Neuronal stem cell (in vitro differentiated cells): ENCODE measurements around the gene ZNF346.

ENCODE experiments used
- DNase-seq: peaks from one replicate; pipeline ENCODE4 v3.0.0-alpha.2; 2013; ENCODE audit warnings: low spot score
- H2AFZ ChIP-seq: one replicate; pipeline ENCODE4 v1.6.1; 2013; ENCODE audit warnings: mild to moderate bottlenecking, low read length, inconsistent platforms
- H2AK5ac ChIP-seq: 2 replicates; pipeline ENCODE4 v1.6.1; 2013; ENCODE audit warnings: low read depth, mild to moderate bottlenecking, inconsistent platforms, low read length, moderate library complexity, mixed read lengths
- H2BK120ac ChIP-seq: 2 replicates; pipeline ENCODE4 v1.6.1; 2013; ENCODE audit warnings: low read depth, mild to moderate bottlenecking, inconsistent platforms, low read length, moderate library complexity, mixed read lengths
- H2BK12ac ChIP-seq: one replicate; pipeline ENCODE4 v1.6.1; 2013; ENCODE audit warnings: low read length, inconsistent platforms
- H2BK15ac ChIP-seq: 2 replicates; pipeline ENCODE4 v1.6.1; 2013; ENCODE audit warnings: mild to moderate bottlenecking, low read length, inconsistent platforms, mixed read lengths
- H2BK5ac ChIP-seq: one replicate; pipeline ENCODE4 v1.6.1; 2013; ENCODE audit warnings: inconsistent platforms, mild to moderate bottlenecking, low read length, moderate library complexity
- H3K14ac ChIP-seq: one replicate; pipeline ENCODE4 v1.6.1; 2013; ENCODE audit warnings: low read length, inconsistent platforms
- H3K18ac ChIP-seq: 2 replicates; pipeline ENCODE4 v1.6.1; 2013; ENCODE audit warnings: low read length, inconsistent platforms
- H3K23ac ChIP-seq: 2 replicates; pipeline ENCODE4 v1.6.1; 2013; ENCODE audit warnings: low read depth, mild to moderate bottlenecking, mixed read lengths, low read length, inconsistent platforms; ENCODE audit not compliant: poor library complexity
- H3K27ac ChIP-seq: replicated peaks from 3 replicates; pipeline ENCODE4 v1.5.1; 2013; ENCODE audit warnings: low read length, inconsistent platforms
- H3K27me3 ChIP-seq, 3 experiments: 2 replicates each; pipeline ENCODE4 v1.6.1; 2013; ENCODE audit warnings: low read length in 3 of 3, mild to moderate bottlenecking in 2 of 3, inconsistent platforms in 1 of 3, low read depth in 1 of 3, mixed read lengths in 1 of 3, moderate library complexity in 1 of 3; ENCODE audit not compliant: control insufficient read depth in 3 of 3, insufficient read depth in 3 of 3
- H3K36me3 ChIP-seq, 2 donors: replicated peaks in 1 of 2; 2 replicates each; pipeline ENCODE4 v1.6.1; 2013; ENCODE audit warnings: low read length in 2 of 2; ENCODE audit not compliant: control insufficient read depth in 2 of 2, insufficient read depth in 2 of 2
- H3K4ac ChIP-seq: 2 replicates; pipeline ENCODE4 v1.6.1; 2013; ENCODE audit warnings: inconsistent platforms, mild to moderate bottlenecking, low read length, moderate library complexity
- H3K4me1 ChIP-seq, 2 donors: 1 replicate in 1 of 2; 2 replicates in 1 of 2; pipeline ENCODE4 v1.6.1; 2013; ENCODE audit warnings: low read length in 2 of 2, low read depth in 1 of 2; ENCODE audit not compliant: control insufficient read depth in 2 of 2, insufficient read depth in 1 of 2
- H3K4me2 ChIP-seq: one replicate; pipeline ENCODE4 v1.6.1; 2013; ENCODE audit warnings: mild to moderate bottlenecking, low read length, inconsistent platforms; ENCODE audit not compliant: insufficient read depth, poor library complexity, severe bottlenecking
- H3K4me3 ChIP-seq, 2 donors: 2 replicates each; pipeline ENCODE4 v1.5.1; 2013; ENCODE audit warnings: low read length in 2 of 2, mild to moderate bottlenecking in 2 of 2, inconsistent platforms in 1 of 2, moderate library complexity in 1 of 2
- H3K79me1 ChIP-seq: one replicate; pipeline ENCODE4 v1.6.1; 2013; ENCODE audit warnings: low read depth, mild to moderate bottlenecking, inconsistent platforms, low read length, moderate library complexity
- H3K9ac ChIP-seq: one replicate; pipeline ENCODE4 v1.6.1; 2013; ENCODE audit warnings: mild to moderate bottlenecking, low read depth, low read length, inconsistent platforms; ENCODE audit not compliant: poor library complexity
- H3K9me3 ChIP-seq, 2 donors: replicated peaks in 1 of 2; 2 replicates each; pipeline versions ENCODE3 to v1.6.1; 2013; ENCODE audit warnings: low read length in 2 of 2, mild to moderate bottlenecking in 2 of 2, inconsistent platforms in 1 of 2, low read depth in 1 of 2, mixed read lengths in 1 of 2, moderate library complexity in 1 of 2; ENCODE audit not compliant: control insufficient read depth in 2 of 2, insufficient read depth in 1 of 2
- H4K8ac ChIP-seq: one replicate; pipeline ENCODE4 v1.6.1; 2013; ENCODE audit warnings: low read depth, mild to moderate bottlenecking, inconsistent platforms, low read length, moderate library complexity
- H4K91ac ChIP-seq: one replicate; pipeline ENCODE4 v1.6.1; 2013; ENCODE audit warnings: low read length, low read depth, mild to moderate bottlenecking, inconsistent platforms; ENCODE audit not compliant: poor library complexity
- WGBS, 2 donors: extraction: QIAGEN DNeasy Blood & Tissue Kit; methylation state at CpG; one replicate each; pipeline ENCODE4 v1.1.7; 2013; ENCODE audit warnings: missing lambda C conversion rate in 2 of 2, mixed read lengths in 1 of 2; ENCODE audit not compliant: insufficient read length in 2 of 2, insufficient replicate concordance in 1 of 2; ENCODE audit errors: extremely low coverage in 2 of 2; 5-methylcytosine and 5-hydroxymethylcytosine counted together

ZNF346 gene

DNA sequence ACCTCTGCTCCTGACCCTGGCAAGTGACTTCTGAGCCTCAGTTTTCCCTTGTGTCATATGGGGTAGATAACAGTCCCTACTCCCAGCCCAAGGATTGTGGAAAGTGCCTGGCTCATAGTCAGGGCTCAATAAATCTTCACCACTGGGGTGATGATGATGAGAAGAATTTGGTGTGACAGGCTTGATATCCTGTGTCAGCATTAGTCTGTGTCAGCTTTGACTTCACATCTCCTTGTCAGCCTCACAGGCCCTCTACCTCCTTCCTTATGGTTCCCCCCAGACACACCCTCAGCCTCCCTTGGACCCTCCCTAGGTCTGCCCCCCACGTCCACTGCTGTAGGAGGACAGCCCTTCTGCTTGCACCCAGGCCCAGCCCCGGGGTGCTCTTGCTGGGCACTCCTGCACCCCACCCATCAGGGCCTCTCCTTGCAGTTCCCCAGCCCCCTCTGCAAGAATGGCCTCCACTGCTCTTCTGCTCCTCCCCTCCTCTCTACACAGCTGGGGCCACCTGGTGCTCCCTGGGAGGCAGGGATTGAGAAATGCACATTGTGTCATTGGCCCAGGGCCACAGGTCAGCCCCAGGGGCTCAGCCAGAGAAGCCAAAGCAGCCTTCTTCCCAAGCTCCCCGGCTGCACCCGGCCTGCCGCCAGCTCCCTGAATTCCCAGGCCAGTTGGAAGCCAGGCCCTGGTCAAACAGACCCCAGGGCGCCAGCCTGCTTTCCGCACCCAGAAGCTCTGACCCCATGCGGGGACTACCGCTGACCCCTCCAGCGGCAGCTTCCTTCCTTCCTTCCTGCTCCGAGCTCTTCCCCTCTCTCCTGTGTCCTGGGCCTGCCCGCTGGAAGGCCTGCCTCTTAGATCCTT lies 72.0 kb downstream of the ZNF346 start:
- Histone ChIP-seq H2AFZ (peak overlapping the region; percentile 39), H4K8ac (no peak overlapping the region), H2BK5ac (no peak overlapping the region), H3K9ac (peak overlapping the region; percentile 53), H3K14ac (peak overlapping the region; percentile 21), H3K4me3 (no peak overlapping the region), H2BK12ac (no peak overlapping the region), H2AK5ac (no peak overlapping the region), H3K23ac (no peak overlapping the region), H2BK15ac (no peak overlapping the region), H3K4me2 (no peak overlapping the region), H4K91ac (no peak overlapping the region), H3K9me3 (no peaks in the 10 kb centered on the region), H2BK120ac (no peak overlapping the region), H3K27me3 (peaks cover 0 to 52% (median 2%) of the 10 kb centered on the region in 3 experiments), H3K18ac (peak overlapping the region; percentile 21), H3K79me1 (peaks cover 3% of the 10 kb centered on the region), H3K27ac (peak overlapping the region; percentile 38), H3K36me3 (peaks cover 0 to 17% of the 10 kb centered on the region in 2 donors), H3K4ac (no peak overlapping the region), H3K4me1 (peaks cover 5 to 15% of the 10 kb centered on the region in 2 donors)
- no peak for DNase-seq
- WGBS, 2 donors, result no CpG with 5 or more reads among the region's 12 CpGs

DNA sequence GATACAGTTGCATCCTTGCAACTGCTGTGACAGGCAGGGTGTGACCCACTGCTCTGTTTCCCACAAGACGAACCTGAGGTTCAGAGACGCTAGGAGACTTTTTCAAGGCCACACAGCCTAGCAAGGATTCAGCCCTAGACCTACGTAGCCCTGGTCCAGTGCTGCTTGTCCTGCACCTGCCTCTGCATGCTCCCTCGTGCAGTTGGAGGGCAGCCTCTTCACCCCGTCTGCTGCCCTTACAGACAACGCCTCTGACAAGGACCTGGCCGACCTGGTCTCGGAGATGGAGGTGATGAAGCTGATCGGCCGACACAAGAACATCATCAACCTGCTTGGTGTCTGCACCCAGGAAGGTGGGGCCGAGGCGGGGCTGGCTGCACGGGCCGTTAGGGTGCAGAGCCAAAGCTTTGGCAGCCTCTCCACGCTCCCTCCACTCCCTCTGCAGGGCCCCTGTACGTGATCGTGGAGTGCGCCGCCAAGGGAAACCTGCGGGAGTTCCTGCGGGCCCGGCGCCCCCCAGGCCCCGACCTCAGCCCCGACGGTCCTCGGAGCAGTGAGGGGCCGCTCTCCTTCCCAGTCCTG lies 72.7 kb downstream of the ZNF346 start:
- Histone ChIP-seq H3K79me1 (peaks cover 3% of the 10 kb centered on the region), H3K18ac (peak overlapping the region; percentile 61), H4K8ac (no peak overlapping the region), H3K36me3 (peaks cover 0 to 13% of the 10 kb centered on the region in 2 donors), H2BK12ac (no peak overlapping the region), H3K14ac (peak overlapping the region; percentile 57), H3K27me3 (peaks cover 0 to 47% (median 0%) of the 10 kb centered on the region in 3 experiments), H3K23ac (peak overlapping the region; percentile 85), H2BK15ac (peak overlapping the region; percentile 62), H2AK5ac (peak overlapping the region; percentile 88), H2AFZ (no peak overlapping the region), H3K4ac (no peak overlapping the region), H3K4me2 (no peak overlapping the region), H3K27ac (peak overlapping the region; percentile 38), H3K9me3 (no peaks in the 10 kb centered on the region), H3K4me1 (peaks cover 5 to 13% of the 10 kb centered on the region in 2 donors), H2BK120ac (peak overlapping the region; percentile 17), H4K91ac (no peak overlapping the region), H2BK5ac (no peak overlapping the region), H3K4me3 (no peak overlapping the region), H3K9ac (peak overlapping the region; percentile 53)
- no CpG with 5 or more reads among the region's 28 CpGs for WGBS, 2 donors
- no peak for DNase-seq

DNA sequence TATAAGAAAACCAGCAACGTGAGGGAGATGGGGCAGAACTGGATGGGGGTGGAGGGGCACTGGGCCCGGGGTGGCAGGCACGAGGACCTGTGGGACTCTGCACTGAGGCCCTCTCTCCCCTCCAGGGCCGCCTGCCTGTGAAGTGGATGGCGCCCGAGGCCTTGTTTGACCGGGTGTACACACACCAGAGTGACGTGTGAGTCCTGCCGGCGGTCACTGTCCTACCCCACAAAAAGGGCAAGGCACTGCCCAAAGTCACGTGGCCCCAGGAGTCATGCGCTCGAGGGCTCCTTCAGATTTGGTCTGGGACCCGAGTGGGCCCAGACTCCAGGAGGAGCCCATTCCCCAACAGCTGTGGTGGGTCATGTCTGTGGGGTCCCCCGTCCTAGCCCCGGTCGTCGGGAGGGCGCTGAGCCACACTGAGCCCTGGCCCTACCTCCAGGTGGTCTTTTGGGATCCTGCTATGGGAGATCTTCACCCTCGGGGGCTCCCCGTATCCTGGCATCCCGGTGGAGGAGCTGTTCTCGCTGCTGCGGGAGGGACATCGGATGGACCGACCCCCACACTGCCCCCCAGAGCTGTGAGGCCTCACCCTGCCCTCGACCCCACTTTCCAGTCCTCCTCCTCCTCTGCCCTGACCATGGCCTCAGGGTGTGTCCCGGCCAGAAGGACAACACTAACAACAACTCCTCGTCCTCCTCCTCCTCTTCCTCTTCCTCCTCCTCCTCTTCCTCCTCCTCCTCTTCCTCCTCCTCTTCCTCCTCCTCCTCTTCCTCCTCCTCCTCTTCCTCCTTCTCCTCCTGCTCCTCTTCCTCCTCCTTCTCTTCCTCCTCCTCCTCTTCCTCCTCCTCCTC lies 73.9 kb downstream of the ZNF346 start:
- Histone ChIP-seq H2BK15ac (no peak overlapping the region), H2BK12ac (no peak overlapping the region), H3K36me3 (peaks cover 0 to 9% of the 10 kb centered on the region in 2 donors), H3K4me3 (no peak overlapping the region), H3K4me2 (no peak overlapping the region), H3K4me1 (peaks cover 5 to 13% of the 10 kb centered on the region in 2 donors), H2BK120ac (no peak overlapping the region), H3K79me1 (peaks cover 3% of the 10 kb centered on the region), H2BK5ac (peak overlapping the region; percentile 73), H3K14ac (no peak overlapping the region), H4K8ac (no peak overlapping the region), H3K27me3 (peaks cover 0 to 36% (median 0%) of the 10 kb centered on the region in 3 experiments), H3K4ac (no peak overlapping the region), H3K18ac (peak overlapping the region; percentile 57), H2AK5ac (peak overlapping the region; percentile 48), H3K23ac (peak overlapping the region; percentile 20), H3K27ac (no peak overlapping the region), H2AFZ (no peak overlapping the region), H4K91ac (no peak overlapping the region), H3K9me3 (no peaks in the 10 kb centered on the region), H3K9ac (no peak overlapping the region)
- no peak for DNase-seq
- WGBS, 2 donors, result no CpG with 5 or more reads among the region's 29 CpGs
